Measurements from ENCODE around the gene NIPBL. TPM values are rescaled to one million over a fixed set of nuclear protein-coding genes. Genes with fewer than 3 reads are reported as not detected.

Gene NIPBL
- total and polyA plus RNA-seq, 2 of the 8 experiments (the other 6 are each of a cell fraction or from before 2014, with no cell fraction given): 21.1 to 53.5 TPM

DNA sequence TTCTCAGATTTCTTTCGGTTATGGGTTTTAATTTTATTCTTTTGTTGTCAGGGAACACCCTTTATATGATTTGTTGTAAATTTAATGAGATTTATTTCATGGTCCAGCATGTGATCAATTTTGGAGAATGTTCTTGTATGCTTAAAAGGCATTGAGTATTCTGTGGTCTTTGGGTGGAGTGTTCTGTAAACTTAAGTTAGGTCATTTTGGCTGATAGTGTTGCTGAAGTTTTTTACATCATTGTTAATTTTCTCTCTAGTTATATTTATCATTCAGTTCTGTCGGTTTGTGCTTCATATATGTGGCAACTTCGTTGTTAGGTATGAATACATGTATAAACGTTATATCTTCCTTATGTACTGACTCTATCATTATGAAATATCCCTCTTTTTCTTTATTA, 55.5 kb downstream of the NIPBL start:
- no peak overlapping the region for H3K56ac ChIP-seq (replicated peaks; ENCODE audit: insufficient read length, low read depth, low read length)
- H4K20me1 ChIP-seq (replicated peaks in 1 of 2; ENCODE audit: control insufficient read depth in 1 of 2, insufficient read depth in 2 of 2, low read length in 2 of 2): peaks cover 3 to 4% of the 10 kb centered on the region in 2 experiments
- ChIA-PET CTCF (ENCODE audit: partially characterized antibody) (no interaction called here), POLR2A (ENCODE audit: partially characterized antibody) (no interaction called here)
- H3K18ac ChIP-seq (ENCODE audit: extremely low read depth, low read length): no peak overlapping the region
- no peak overlapping the region for H4K91ac ChIP-seq (replicated peaks; ENCODE audit: insufficient read length, low read length)
- no peak overlapping the region for H3K27ac ChIP-seq (ENCODE audit: low read depth, low read length)
- H2AK5ac ChIP-seq (ENCODE audit: low read depth, low read length): no peak overlapping the region
- H3K14ac ChIP-seq (ENCODE audit: insufficient read length): no peak overlapping the region
- no peak overlapping the region for H3K23ac ChIP-seq (ENCODE audit: insufficient read length)
- H2BK120ac ChIP-seq (replicated peaks; ENCODE audit: low read depth, low read length): no peak overlapping the region
- no peaks in the 10 kb centered on the region for H3K4me1 ChIP-seq (replicated peaks in 1 of 4; ENCODE audit: control insufficient read depth in 3 of 4, insufficient read depth in 4 of 4, low read length in 3 of 4)
- H3K9ac ChIP-seq (replicated peaks in 1 of 4; ENCODE audit: extremely low read depth in 1 of 4, low read depth in 3 of 4, low read length in 3 of 4): no peak overlapping the region
- H3K36me3 ChIP-seq (ENCODE audit: control insufficient read depth in 2 of 4, insufficient read depth in 4 of 4, low read length in 3 of 4): no peaks in the 10 kb centered on the region
- H2BK15ac ChIP-seq (ENCODE audit: low read length): no peak overlapping the region
- no peaks in the 10 kb centered on the region for H3K9me3 ChIP-seq (ENCODE audit: insufficient read depth in 2 of 2, low read depth in 1 of 2, low read length in 1 of 2)
- H3K79me2 ChIP-seq (ENCODE audit: control insufficient read depth in 1 of 2, insufficient read depth in 2 of 2, low read length in 2 of 2): peaks cover 0 to 99% of the 10 kb centered on the region in 2 experiments; a peak in 3 of 4 replicates
- no peak overlapping the region for H3K4ac ChIP-seq (replicated peaks; ENCODE audit: insufficient read length, low read depth, low read length)
- FAIRE-seq (peak; percentile 36), DNase-seq (ENCODE audit: low read depth in 1 of 2, low spot score in 2 of 2) (no peak)
- no peaks in the 10 kb centered on the region for H3K79me1 ChIP-seq (ENCODE audit: low read depth, low read length)
- 84% methylated on average over 4 of the region's 4 CpGs; no CpG with 5 or more reads in 1 of the 2 experiments for WGBS, 2 experiments (ENCODE audit: extremely low coverage in 1 of 2, insufficient coverage in 1 of 2, insufficient read length in 1 of 2, insufficient replicate concordance in 2 of 2, low coverage in 1 of 2, low lambda C conversion rate in 2 of 2, missing lambda C conversion rate in 1 of 2)
- H2BK12ac ChIP-seq (ENCODE audit: low read depth, low read length): no peak overlapping the region
- H2BK20ac ChIP-seq (ENCODE audit: low read length): no peak overlapping the region
- no peak overlapping the region for H4K8ac ChIP-seq (ENCODE audit: extremely low read depth, insufficient read depth, low read length)
- no peak overlapping the region for H2BK5ac ChIP-seq (ENCODE audit: low read depth, low read length)
- H4K5ac ChIP-seq (ENCODE audit: insufficient read length, low read depth, low read length): no peak overlapping the region
- TF ChIP-seq FOSL1 (IDR thresholded peaks at IDR 0.05; ENCODE audit: insufficient read depth, low read depth, low read length) (no peak), POLR2AphosphoS5 (IDR thresholded peaks at IDR 0.05; ENCODE audit: low read depth, low read length) (no peak), ZNF274 (IDR thresholded peaks at IDR 0.05; ENCODE audit: borderline replicate concordance, extremely low read depth, low read length) (no peak), TCF12 (IDR thresholded peaks at IDR 0.05; ENCODE audit: low read depth, low read length) (no peak), SUZ12 (IDR thresholded peaks at IDR 0.05; ENCODE audit: low read length) (no peak), EGR1 (IDR thresholded peaks at IDR 0.05; ENCODE audit: borderline replicate concordance, low read depth, low read length) (no peak), SIRT6 (IDR thresholded peaks at IDR 0.05; ENCODE audit: low read length) (no peak)
- H3K4me2 ChIP-seq (ENCODE audit: insufficient read depth in 1 of 2, low read depth in 2 of 2, low read length in 2 of 2): no peak overlapping the region
- no peak overlapping the region for H2AFZ ChIP-seq (ENCODE audit: low read length)
- H3K23me2 ChIP-seq (ENCODE audit: low read depth, low read length): no peaks in the 10 kb centered on the region
- H3K27me3 ChIP-seq (replicated peaks in 1 of 4; ENCODE audit: control insufficient read depth in 3 of 4, extremely low read depth in 1 of 4, insufficient read depth in 3 of 4, low read length in 3 of 4): no peaks in the 10 kb centered on the region
- H3K4me3 ChIP-seq (ENCODE audit: extremely low read depth in 1 of 4, insufficient read depth in 2 of 4, low read depth in 3 of 4, low read length in 4 of 4): no peak overlapping the region

Measured in H1 (cell line).